NCI-H774 (cell line): ENCODE results near the gene POLR2B.
"Not testable (repeated sequence)": the region's sequence is repeated elsewhere in the genome, so short reads cannot be mapped to it uniquely, and the experiment has no call there.

ENCODE experiments used
- DNase-seq: peaks from one replicate; lab custom pipeline; 2025; lab: John Stamatoyannopoulos, UW

The POLR2B gene

DNA sequence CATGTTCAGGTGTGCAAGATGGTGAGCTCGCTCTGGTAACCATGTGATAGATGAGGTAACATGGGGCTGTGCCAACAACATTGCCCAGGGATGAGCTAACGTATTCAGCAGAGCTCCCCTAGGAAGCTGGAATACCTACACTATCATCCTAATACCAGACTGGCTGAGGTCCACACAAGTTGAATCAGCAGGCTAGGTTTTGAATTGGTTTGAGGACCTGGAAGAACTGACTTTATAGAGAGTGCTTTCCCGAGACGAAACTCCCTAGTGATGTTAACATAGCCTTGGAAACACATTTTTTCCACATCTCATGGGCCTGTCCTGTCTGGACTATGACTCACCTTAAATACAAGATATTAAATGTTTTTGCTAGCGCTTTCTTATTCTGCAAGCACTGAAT, 74.8 kb downstream of the POLR2B start:
- DNase-seq, result no peak

DNA sequence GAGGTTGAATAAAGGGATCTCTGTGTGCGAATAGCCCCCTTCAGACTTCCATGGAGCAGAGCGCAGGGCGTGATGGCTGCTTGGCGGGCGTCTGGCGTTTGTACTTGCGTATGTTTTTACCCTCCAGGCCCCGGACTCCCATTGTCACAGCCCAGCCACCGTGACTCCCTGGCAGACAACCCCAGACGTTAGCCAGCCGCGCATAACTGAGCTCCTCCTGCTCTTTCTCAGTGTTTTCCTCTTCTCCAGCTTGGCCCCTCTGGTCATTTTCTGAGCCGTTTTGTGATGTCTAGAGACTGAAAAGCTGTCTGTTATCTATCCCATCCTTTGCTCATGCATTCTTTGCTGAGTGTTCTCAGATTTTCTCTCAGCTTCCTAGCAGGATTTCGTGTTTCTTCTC, 77.2 kb downstream of the POLR2B start:
- no peak for DNase-seq

- no peak for DNase-seq
These were observed 81.4 kb downstream of the POLR2B start for GRCh38 chr4:57059890-57060716.

- DNase-seq, result not testable (repeated sequence)
These were observed 82.0 kb downstream of the POLR2B start for GRCh38 chr4:57060717-57061067.

GRCh38 chr4:57061395-57061794, 82.7 kb downstream of the POLR2B start:
- no peak for DNase-seq

DNA sequence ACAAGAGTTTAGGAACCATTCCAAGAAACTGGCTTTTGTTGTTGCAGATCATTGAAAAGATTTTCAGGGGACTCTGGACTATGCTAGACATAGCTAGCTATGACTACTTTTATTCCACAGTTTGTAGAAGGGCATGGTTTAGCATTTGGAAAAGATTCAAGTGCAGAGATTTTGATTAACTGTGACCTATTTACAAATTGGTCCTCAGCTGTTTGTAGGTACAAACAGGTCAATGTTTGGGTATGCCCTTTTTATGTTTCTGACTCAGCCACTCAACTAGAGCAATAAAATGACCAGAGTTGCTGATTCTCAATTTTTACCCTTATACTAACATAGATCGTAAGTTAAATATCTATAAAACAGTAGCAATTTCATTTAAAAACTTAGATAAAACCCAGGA, 84.8 kb downstream of the POLR2B start:
- DNase-seq, result no peak

DNA sequence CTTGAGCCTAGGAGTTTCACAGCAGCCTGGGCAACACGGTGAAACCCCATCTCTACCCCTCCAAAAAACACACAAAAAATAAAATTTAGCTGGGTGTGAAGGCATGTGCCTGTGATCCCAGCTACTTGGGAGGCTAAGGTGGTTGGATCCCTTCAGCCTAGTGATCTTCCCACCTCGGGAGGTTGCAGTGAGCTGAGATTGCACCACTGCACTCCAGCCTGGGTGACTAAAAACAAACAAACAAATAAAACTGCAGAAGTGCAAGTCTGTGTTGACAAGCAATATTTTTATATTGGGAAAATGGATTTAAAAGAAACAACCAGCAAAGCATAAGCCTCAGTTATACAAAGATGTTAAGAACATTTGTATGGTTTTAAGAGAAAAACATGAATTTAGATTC, 85.4 kb downstream of the POLR2B start:
- DNase-seq, result no peak

- DNase-seq, result no peak
These were observed 86.4 kb downstream of the POLR2B start for GRCh38 chr4:57064811-57065711.

DNA sequence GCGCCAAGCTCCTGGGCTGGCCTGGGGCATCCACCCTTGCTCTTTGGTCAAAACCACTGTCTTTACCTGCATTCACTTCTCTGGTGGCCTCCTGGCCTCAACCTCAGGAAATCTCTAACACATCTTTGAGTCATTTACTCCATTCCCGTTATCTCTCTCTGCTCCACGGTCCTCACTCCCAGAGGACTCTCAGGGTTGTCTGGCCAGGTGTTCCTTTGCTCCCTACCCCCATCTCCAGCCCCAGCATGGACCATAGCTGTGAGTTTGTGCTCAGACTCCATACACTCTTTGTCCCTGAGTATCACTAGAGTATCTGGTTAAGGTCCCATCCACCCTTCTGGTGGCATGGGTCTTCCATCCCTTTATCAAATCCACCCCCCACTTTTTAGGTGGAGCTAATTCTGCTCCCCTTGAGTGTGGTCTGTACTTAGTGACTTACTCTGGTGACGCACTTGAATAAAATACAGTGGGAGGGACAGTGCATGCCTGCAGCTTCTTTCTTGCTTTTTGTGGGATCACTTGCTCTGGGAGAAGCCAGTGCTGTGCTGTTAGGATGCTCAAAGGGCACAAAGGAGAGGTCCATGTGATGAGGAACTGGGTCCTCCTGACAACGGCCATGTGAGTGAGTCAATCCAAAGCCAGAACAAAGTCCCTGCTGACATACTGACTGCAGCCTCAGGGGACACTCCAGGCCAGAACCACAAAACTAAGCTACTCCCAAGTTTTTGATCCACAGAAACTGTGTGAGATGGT, 87.2 kb downstream of the POLR2B start:
- DNase-seq, result no peak

DNA sequence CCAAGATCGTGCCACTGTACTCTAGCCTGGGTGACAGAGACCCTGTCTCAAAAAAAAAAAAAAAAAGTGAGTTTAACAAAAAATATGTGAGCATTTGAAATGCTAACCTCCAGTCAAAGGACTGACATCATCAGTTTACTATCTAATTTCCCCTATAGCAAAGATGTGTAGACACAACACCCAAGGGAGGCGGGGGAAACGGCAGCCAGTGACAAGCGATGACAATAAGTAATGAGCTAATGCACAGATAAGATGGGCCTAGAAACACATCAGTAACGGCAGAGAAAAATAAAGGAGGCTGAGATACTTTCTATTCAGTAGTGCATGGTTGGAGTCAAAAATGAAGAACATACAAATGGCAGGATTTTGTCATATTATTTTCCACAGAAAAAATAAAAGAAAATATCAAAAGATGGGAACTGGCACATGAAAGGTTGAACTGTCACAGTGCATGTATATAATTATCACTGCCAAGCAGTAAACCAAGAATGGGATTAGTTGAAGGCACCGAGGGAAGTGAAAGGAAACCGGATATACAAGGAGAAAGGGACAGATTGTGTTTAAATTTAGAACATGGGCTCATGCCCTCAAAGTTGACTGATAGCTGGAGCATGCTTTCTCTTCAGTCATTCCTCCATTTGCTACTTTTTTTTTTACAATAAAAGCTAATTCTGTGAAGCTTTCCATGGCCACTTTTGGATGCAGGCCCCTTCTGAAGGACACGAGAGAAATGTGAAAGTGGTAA, 89.7 kb downstream of the POLR2B start:
- DNase-seq, result no peak

DNA sequence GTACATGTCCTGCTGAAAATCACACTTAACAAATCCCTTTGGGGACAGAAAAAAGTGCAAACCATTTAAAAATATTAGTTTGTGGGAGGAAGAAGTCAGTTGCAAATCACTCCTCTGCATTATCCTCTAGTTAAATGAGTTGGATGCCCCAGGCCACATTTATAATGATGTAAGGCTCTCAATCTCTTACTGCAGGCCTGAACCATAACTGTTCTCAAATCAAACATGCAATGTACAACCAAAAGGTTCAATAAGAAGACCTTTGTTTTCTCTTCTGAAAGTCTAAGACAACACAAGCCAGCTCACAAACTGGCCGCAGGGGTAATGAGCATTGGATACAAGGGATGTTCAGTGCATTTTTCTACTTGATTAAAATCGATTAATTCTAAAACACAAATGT, 91.8 kb downstream of the POLR2B start:
- DNase-seq, result no peak

DNA sequence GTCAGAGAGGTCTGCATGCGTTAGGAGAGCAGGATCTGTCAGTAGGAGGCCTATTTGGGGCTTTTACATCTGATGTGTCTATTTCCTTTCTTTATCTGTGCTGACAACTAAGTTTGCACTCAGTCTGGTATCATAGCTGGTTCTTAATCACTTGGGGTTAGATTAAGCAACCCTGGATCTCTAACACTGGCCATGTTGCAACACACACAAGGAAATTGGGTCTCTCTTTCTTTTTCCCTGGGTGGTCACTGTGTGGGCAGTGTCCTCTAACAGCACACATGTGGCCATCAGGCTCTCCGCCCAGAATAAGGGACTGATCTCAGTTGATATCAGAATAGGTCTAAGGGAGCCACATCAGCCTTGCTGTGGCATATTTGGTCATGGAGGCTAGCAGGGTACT, 92.6 kb downstream of the POLR2B start:
- DNase-seq, result no peak

GRCh38 chr4:57073559-57073958, 94.9 kb downstream of the POLR2B start:
- no peak for DNase-seq

DNA sequence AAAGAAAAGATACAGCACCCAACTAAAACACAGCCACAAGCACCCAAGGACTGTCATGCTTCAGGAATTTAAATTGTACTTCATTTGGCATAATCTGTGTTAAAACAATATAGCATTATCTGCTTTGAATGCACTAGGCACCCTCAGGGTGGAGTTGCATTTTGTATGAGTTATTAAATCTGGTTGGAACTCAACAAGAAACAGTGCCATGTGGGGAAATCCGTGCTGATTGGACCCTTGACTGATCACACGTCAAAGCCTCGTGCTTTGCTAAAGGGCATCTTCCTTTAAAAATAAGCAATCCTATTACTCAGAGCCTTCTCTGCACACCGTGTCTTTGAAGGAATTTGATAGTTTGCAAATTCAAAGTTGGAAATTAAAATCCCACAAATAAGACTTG, 96.0 kb downstream of the POLR2B start:
- DNase-seq, result no peak

DNA sequence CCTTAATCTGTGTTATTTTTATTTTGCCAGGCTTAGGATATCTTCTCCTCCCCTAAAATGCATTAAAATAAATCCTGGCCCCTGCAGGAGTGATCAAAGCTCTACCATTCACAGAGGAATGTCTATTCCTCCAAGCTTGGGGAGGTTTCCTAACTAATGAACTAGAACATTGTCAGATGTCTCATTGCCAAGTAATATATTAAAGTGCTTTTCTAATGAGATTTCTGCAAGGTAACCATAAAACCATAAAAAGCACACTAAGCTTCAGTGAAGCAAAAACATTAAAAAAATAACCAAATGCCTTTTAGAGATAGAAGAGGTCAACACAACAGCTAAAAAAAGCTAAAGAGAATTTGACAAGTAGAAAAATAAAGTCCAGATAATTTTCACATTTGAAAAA, 96.7 kb downstream of the POLR2B start:
- DNase-seq, result no peak

- no peak for DNase-seq
These were observed 98.0 kb downstream of the POLR2B start for GRCh38 chr4:57076646-57077045.

- no peak for DNase-seq
These were observed 99.1 kb downstream of the POLR2B start for GRCh38 chr4:57077550-57078343.

DNA sequence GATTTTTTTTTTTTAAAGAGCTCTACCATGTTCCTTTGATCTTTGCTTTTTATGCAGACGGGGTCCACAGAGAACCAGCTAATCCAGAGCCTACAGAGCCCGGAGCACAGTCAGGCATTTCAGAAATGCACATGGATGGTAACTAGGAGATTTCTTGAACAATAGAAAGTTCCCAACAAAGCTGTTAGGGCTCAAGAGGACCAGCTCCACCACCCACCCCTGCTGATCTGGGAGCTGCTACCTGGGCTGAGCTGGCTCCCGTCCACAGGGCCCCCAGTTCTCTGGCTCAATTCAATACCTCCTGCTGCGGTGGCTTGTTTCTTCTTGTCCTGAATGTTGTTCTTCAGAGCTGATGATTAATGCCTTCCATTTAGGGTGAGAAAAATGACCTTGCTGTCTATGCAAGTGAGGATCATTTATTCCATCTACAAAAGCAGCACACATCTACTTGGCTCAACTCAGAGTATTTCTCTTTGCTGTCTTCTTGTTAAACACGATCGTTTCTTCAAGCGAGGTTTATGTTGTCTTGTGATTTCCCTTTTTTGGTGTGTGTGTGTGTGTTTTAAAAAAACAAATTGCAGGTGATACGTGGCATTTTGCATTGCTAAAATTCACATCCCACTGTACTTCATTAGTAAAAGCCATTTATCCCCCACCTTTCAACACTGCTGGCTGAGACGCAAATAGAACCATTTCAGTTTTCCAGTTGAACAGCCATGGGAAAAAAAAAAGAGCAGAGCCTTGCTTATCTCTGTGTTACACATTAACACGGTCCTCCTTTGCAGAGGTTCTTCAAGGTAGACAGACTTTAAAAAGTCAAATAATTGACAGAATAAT, 100.2 kb downstream of the POLR2B start:
- no peak for DNase-seq
